ENCODE results near the gene SECISBP2L.
A peak's percentile ranks its signal among the peaks of the same experiment; 100 is the strongest.
"Not testable (repeated sequence)": the region's sequence is repeated elsewhere in the genome, so short reads cannot be mapped to it uniquely, and the experiment has no call there.

Gene SECISBP2L

DNA sequence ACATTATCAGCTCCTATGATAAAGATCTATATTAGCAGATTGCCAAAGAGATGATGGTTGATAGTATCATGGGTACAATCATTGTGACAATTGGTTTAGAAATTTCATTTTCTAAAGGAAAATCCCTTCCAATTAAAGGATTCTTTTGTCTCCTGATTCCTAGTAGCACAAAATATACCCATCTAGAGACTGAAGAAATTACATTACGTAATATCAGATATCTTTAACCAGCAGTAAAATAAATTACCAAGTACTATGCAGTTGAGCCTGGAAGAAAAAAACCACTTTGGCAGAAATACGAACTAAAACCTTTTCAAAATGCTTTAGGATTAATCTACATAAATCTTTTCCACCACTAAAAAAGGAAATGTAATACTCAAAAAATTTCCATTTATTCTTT is 46.9 kb downstream of the SECISBP2L start:
- DNase-seq (ENCODE audit: low spot score): no peak

DNA sequence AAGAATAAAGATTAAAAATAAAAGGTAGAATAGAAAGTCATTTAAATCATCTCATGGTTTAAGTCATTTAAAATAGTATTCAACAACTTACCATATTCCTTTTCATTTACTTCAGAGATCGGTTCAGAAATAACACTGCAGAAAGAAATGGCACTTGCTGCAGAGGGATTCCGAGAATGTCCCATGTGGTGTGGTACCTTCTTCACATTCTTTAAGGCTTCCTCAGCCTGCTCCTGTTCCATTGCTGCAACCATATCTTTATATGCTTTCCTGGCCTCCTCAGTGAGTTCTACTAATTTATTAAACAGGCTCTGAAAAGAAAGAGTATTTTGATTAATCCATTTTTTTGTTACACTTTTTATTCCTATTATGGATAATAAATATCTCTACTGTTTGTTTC is 50.0 kb downstream of the SECISBP2L start:
- DNase-seq (ENCODE audit: low spot score): no peak

GRCh38 chr15:48993380-48993779 is 52.9 kb downstream of the SECISBP2L start:
- DNase-seq (ENCODE audit: low spot score): no peak

- DNase-seq (ENCODE audit: low spot score): no peak
These were observed 53.7 kb downstream of the SECISBP2L start for GRCh38 chr15:48992545-48992944.

- no peak for DNase-seq (ENCODE audit: low spot score)
These were observed 54.1 kb downstream of the SECISBP2L start for GRCh38 chr15:48992096-48992495.

- no peak for DNase-seq (ENCODE audit: low spot score)
These were observed 57.1 kb downstream of the SECISBP2L start for GRCh38 chr15:48989170-48989569.

DNA sequence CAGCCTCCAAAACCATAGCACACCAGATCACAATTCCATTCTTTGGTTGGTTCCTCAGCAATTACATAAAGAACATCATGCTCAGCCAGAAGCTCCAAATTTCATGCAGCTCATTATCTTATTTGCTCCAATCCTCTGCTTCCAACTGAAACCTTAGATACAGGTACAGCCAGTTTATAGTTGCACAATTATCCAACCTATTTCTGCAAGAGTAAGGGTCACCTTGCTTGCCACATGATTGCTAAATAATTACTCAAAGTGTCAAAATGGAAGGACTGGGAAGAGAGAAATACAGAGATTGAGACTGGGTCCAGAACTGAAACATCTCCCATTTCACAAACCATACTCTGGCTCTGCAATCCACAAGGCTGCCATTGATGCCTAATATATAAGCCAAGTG is 59.1 kb downstream of the SECISBP2L start:
- no peak for DNase-seq (ENCODE audit: low spot score)

DNA sequence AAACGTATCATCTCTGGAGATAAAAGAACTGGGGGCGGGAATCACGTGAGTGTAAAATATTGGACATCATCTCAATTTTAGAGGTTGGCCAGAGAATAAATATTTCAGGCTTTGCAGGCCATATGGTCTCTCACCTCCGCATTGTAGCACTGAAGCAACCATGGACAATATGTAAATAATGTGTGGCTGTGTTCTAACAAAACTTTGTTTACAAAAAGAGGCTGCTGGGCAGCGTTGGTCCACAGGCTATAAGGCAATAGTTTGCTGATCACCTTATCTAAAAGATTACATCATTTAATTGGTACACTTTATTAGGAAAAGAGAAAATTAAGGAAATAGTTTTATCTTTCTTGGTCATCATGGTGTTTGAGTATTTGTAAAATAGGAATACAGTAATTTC is 60.0 kb downstream of the SECISBP2L start:
- DNase-seq (ENCODE audit: low spot score): no peak

GRCh38 chr15:48985516-48985915 is 60.7 kb downstream of the SECISBP2L start:
- DNase-seq (ENCODE audit: low spot score): no peak

- no peak for DNase-seq (ENCODE audit: low spot score)
These were observed 61.4 kb downstream of the SECISBP2L start for GRCh38 chr15:48984811-48985352.

- no peak for DNase-seq (ENCODE audit: low spot score)
These were observed 62.1 kb downstream of the SECISBP2L start for GRCh38 chr15:48984021-48984710.

DNA sequence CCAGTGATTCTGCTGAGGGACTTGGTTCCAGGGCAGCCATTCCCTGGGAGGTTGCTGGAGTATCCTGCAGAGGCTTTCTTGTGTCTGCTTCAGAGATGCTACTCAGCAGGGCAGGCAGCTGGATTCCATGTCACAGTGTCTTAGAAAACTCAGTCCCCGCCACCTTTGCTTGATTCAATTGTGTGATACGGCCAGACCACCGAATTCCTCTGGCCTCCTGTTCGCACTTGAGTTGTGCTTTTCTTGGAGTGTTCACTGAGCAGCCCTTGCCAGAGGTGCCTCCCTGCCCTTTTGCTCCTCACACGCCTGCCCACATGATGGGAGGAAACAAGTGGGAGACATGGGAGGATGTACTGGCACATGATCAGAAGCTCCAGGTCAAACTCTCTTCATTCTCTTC is 62.9 kb downstream of the SECISBP2L start:
- DNase-seq (ENCODE audit: low spot score): no peak

DNA sequence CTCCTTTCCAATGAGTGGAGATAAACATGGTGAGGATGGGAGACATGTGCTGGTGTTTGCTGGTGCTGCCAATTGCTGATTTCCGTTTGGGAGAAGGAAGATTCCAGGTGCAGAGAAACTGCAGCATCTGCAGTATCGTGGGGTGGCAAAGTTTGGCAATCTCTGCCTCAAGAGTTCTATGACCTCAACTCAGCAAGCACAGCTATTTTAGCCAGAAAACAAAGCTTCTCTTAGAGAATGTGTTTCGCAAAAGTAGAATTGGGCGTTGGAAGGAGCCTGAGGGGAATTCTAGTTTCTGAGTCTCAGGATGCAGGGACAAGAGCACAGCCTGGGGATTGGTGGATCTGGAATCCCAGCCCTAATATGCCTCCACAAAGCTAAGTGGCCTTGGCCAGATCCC is 64.3 kb downstream of the SECISBP2L start:
- DNase-seq (ENCODE audit: low spot score): no peak

DNA sequence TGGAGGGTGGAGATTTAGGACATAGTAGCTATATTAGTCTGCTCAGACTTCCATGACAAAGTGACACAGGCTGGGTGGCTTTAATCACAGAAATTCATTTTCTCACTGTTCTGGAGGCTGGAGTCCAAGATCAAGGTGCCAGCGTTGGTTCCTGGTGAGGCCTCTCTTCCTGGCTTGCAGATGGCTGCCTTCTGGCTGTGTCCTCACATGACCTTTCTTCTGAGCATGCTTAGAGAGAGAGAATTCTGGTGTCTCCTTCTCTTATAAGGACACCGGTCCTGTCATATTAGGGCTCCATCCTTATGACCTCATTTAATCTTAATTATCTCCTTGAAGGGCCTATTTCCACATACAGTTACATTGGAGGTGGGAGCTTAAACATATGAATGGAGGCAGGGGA is 67.6 kb downstream of the SECISBP2L start:
- DNase-seq (ENCODE audit: low spot score): no peak

- DNase-seq (ENCODE audit: low spot score): no peak
These were observed 69.7 kb downstream of the SECISBP2L start for GRCh38 chr15:48976444-48977088.

DNA sequence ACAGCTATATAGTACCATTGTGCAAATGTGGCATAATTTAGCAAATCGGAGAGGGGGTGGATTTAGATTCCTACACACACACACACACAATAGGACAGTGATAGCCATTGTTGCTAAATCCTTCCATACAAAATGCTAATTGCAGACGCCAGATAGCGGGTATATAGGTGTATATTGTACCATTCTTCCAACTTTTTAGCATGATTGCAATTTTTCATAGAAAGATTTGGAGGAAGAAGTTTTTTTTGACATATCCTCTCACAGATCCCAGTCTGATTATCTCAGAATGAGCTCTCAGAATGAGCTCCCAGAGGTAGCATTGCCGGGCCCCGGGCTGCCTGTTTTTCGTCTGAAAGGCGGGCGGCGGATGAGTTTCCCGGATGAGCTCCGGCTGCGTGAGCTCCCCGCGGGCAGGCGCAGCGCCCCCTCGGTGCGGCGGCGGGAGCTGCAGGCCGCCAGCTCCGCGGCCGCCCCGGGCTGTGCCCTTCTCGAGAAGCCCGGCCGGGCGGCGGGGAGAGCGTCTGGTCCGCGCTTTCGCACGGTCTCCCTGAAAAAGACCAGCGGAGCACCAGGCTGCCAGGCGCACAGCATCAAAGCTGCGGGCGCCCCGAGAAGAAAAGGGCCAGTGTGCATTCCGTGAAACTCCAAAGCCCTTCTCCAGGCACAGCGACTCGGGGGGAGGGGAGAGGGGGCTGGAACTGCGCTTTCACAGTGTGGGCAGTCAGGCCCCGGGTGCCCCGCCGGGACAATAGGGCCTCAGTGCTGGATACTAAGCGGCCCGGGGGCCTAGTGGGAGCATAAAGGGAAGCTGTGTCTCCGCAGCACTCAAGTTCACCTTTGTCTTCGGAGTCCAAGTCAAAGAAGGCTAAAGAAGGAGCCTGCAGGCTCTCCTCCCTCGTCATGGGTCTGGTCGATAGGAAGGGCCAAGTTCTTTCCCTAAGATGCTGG is 70.5 kb downstream of the SECISBP2L start:
- DNase-seq (ENCODE audit: low spot score): peak; percentile 91

DNA sequence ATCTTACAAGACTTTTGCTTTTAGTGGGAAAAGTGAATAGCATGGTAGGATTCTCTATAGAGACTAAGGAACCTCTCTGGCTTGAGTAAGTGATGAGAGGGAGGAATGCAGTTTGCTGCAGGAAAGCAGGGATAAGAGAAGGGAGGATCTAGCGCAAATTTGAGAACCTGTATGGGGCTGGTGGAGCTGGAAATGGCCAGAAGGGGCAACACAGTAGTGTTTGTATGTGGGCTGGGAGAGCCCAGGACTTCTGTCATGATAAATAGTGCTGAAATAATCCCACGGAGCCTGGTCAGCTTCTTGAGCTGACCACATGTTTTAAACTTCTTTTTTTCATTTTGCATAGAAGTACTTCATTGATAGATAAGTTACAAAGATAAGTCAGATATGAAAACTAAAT is 71.4 kb downstream of the SECISBP2L start:
- peak; percentile 58 for DNase-seq (ENCODE audit: low spot score)

DNA sequence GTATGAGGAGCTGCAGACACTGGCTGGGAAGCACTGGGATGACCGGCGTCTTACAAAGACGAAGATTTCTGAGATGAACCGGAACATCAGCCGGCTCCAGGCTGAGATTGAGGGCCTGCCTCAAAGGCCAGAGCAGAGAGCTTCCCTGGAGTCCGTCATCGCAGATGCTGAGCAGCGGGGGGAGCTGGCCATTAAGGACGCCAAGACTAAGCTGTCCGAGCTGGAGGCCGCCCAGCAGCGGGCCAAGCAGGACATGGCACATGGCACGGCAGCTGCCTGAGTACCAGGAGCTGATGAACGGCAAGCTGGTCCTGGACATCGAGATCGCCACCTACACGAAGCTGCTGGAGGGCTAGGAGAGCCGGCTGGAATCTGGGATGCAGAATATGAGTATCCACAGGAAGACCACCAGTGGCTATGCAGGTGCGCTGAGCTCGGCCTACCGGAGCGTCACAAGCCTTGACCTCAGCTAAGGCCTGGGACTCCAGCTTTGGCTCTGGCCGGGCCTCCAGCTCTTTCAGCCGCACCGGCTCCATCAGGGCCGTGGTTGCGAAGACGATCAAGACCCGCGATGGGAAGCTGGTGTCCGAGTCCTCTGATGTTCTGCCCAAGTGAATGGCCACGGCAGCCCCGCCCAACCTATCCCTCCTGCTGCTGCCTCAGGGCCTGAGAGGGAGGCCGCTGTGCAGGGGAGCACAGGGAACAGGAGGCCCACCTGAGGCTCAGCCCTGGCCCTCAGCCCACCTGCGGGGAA is 73.3 kb downstream of the SECISBP2L start:
- no peak for DNase-seq (ENCODE audit: low spot score)

DNA sequence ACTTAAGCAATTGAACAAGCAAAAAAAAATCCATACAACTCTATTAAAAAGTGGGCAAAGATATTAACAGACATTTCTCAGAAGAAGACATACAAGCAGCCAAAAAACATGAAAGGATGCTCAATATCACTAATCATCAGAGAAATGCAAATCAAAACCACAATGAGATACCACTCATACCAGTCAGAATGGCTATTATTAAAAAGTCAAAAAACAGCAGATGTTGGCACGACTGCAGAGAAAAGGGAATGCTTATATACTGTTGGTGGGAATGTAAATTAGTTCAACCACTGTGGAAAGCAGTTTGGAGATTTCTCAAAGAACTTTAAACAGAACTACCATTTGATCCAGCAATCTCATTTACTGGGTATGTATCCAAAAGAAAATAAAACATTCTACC is 75.3 kb downstream of the SECISBP2L start:
- DNase-seq (ENCODE audit: low spot score): not testable (repeated sequence)

- no peak for DNase-seq (ENCODE audit: low spot score)
These were observed 78.2 kb downstream of the SECISBP2L start for GRCh38 chr15:48968066-48968465.

GRCh38 chr15:48967336-48967735 is 78.9 kb downstream of the SECISBP2L start:
- no peak for DNase-seq (ENCODE audit: low spot score)

All from ecto neural progenitor cell (in vitro differentiated cells).